Dermis microvascular lymphatic vessel endothelial cell (primary cell): ENCODE measurements around the gene OR2AG1. TPM values are rescaled to one million over a fixed set of nuclear protein-coding genes. Genes with fewer than 3 reads are reported as not detected.

ENCODE experiments used
- DNase-seq, 2 donors: peaks; one replicate each; pipeline versions ENCODE4 v3.0.0 to v3.0.0-alpha.2; 2010; ENCODE audit warnings: low read depth in 2 of 2
- total RNA-seq: library from RNA; depleted of rRNA; stranded (reverse); fragments of >200 nt; gene quantifications from 2 replicates; pipeline ENCODE4 v1.2.1, GENCODE V29; 2014

OR2AG1 gene, protein sequence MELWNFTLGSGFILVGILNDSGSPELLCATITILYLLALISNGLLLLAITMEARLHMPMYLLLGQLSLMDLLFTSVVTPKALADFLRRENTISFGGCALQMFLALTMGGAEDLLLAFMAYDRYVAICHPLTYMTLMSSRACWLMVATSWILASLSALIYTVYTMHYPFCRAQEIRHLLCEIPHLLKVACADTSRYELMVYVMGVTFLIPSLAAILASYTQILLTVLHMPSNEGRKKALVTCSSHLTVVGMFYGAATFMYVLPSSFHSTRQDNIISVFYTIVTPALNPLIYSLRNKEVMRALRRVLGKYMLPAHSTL
- not detected in 2 replicates for total RNA-seq

DNA sequence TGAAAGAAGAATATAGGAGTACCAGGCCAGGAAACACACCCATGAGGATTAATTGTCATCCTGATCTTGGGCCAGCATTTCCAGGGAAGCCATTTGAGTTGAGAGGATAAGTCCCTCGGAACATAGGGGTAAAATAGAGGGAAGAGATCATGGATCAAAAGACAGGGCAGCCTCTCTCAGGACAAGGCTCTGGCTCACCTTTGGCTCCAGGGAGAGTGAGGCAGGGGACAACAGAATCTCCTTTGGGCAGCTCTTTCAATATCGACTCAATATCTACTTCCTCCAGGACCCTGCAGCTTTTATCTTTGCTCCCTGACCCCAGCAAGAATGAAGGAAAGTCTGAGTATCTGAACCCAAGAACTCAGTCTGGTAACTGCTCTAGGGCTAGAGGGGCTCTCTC lies at the start of gene OR2AG1:
TSS of gene OR2AG1 (plus strand) at position 301 of the 400 bp plus-strand sequence. CDS start 2,018 bp downstream, outside the sequence.
- DNase-seq = no peak

DNA sequence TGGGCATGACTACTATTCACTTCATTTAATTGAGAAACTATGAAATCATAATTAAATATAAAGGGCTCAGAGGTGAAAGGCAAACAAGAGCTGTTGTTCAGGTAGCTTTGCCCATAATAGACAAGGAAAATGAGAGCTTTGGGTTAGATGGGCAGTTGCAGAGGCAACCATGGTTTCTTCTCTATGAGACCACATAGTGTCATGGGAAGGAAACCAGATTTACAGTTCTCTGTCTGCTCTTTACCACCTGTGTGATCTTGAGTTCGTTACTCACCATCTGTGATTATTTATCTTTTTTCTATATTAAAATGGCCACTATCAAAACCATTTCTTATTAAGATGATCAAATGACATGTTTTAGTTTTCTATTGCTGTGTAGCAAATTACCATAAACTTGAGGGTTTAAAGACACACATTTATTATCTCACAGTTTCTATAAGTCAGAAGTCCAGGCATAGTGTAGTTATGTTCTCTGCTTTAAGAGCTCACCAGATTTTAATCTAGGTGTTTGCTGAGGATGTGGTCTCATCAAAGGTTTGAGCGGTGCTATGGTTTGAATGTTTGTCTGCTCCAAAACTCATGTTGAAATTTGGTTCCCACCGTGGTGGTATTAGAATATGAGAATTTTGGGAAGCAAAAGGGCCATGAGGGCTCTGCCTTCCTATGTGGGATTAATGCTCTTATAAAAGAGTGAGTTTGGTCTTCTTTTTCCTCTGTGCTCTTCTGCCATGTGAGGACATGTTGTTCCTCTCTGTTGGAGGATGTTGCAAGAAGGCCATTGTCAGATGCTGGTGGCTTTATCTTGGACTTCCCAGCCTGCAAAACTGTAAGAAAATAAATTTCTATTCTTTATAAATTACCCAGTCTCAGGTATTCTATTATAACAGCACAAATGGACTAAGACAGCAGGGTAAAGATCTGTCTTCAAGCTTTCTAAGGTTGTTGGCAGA lies 49.2 kb upstream of the OR2AG1 start:
- DNase-seq = no peak

DNA sequence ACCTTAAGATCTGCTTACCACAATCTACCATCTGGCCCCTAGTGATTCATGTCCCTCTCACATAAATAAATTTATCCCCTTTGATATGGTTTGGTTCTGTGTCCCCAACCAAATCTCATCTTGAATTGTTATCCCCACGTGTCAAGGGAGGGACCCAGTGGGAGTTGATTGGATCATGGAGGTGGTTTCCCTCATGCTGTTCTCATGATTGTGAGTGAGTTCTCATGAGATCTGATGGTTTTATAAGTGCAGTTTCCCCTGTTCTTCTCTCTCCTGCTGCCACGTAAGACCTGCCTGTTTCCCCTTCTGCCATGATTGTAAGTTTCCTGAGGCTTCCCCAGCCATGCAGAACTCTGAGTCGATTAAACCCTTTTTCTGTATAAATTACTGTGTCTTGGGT lies 48.2 kb upstream of the OR2AG1 start:
- DNase-seq = no peak

DNA sequence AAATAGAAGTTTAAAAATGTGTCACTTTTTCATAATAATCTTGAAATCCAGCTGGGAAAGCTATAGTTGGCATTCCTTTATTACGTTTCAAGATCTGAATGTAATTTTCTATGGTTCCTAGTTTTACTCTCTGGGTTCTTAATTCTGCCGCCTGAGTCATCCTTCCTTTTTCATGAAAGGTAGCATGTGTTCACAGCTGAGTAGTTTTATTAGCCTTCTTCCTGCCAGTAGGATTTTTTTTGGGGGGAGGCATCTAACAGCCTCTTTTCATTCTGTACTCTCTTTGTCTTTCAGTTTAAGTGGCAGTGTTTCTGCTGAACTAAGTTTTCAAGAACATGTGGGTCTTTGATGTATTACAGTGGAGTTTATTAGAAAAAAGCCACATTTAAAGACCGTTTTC lies 47.5 kb upstream of the OR2AG1 start:
- peak in 1 of 2 donors; percentile 63 for DNase-seq

DNA sequence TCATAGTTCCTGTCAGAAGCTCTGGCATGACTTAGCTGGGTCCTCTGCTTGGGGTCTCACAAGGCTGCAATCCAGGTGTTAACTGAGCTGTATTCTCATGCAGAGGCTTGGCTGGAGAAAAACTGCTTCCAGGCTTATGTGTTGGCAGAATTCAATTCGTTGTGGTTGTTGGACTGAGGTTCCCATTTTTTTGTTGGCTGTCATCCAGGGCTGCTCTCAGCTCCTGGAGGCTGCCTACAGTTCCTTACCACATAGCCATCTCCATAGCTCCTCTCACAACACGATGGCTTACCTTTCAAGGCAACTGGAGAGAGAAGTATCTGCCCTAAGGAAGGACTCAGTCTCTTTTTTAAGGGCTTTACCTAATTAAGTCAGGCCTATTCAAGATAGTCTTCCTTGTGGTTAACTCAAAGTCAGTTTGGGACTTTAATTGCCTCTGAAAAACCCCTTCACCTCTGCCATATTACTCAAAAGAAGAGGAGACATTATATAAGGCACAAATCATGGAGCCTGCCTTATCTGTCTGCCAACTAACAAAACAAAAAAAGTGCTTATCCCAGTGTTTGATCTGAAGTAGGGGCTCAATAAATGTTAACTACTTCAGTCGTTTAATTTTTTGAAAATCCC lies 46.2 kb upstream of the OR2AG1 start:
- DNase-seq = no peak

DNA sequence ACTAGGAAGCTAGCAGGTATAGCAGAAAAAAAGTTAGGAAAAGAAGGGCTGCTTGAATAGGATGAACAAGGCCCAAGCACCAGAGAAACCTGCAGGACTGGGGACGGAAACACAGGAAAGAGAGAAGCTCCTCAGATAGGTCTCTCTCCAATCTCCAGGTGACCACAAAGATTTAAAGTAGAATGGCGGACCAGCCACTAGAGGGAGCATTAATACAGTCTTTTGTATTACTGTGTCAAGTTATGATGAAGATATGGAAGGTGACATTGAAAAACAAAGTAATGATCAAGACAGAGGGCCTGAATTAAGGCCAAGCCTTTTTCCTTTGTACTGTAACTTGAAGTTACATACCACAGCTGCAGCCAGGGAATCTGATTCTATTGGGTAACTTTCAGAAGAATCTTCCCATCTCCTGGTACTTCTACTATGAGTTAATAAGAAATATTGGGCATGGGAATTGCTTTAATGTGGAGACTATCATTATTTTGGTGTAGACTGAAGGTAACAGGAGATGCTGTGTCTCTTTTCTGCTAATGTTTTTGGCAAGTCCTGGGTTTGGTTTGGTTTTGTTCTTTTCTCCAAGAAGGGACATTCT lies 44.9 kb upstream of the OR2AG1 start:
- peak; percentile 26 to 62 for DNase-seq

DNA sequence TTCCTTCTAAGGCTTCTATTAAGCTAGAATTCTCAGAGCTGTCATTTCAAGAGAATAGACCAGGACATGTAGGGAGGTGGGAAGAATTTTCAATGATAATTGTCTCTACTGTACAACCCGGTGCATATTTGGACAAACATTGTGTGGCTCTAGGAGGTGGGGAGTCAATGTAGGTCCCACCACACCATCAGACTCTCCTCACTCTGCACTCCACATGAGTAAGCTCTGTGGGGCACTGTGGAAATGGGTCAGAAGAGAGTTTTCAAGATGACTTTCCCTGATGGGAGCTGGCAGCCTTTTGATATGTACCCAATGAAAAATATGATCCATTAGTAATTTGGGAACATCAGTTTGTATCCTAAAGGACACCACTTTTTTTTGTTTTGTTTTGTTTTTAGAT lies 44.2 kb upstream of the OR2AG1 start:
- no peak for DNase-seq

DNA sequence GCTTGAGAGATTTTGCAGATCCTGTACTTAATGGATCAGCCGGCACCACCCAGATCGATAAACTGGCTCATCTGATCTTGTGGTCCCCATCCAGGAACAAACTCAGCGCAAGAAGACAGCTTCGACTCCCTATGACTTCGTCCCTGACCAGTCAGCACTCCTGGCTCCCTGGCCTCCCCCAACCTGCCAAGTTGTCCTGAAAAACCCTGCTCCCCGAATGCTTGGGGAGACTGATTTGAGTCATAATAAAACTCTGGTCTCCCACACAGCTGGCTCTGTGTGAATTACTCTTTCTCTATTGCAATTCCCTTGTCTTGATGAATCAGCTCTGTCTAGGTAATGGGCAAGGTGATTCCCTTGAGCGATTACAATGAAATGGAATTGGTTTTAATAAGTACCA lies 40.6 kb upstream of the OR2AG1 start:
- DNase-seq = no peak

DNA sequence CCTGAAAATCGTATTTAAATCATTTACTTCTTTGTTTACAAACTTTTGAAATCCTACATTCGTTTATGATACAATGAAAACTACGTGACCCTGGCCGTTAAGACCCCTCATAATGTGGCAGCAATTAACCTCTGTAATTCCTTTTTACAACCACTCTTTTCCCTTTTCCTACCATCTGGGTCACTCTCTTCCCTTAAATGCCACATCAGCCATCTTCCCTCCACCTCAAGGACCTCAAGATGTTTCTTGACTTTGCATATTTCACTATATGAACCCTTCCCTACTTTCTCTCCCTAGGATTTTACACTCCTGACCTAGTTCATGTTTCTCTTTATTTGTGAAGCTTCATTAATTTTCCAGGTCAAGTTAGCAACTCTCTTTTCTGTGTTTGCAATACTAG lies 37.8 kb upstream of the OR2AG1 start:
- DNase-seq = no peak

DNA sequence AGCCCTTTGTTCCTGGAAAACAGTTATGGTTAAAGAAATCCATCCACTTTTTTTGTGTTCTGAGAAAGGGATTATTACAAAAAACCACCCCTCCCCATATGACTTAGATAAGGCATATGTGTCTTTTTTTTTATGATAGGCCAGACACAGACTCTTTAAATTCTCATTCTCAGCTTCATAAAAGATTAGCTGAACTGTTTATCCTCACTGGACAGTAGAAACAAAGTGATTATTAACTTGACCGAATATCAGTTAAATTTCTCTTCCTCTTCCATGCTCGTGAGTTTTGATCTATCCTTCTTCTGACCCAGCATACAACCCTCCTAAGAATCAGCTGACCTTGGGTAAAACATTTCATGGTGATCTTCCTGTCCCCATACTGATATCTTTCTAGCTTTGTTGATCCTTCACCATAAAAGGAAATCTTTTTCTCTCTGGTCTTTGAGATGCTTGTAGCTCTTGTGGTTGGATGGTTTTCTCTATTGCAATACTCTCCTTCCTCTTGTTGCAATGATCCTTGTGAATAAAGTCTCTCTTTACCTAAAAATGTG lies 37.3 kb upstream of the OR2AG1 start:
- DNase-seq = no peak

DNA sequence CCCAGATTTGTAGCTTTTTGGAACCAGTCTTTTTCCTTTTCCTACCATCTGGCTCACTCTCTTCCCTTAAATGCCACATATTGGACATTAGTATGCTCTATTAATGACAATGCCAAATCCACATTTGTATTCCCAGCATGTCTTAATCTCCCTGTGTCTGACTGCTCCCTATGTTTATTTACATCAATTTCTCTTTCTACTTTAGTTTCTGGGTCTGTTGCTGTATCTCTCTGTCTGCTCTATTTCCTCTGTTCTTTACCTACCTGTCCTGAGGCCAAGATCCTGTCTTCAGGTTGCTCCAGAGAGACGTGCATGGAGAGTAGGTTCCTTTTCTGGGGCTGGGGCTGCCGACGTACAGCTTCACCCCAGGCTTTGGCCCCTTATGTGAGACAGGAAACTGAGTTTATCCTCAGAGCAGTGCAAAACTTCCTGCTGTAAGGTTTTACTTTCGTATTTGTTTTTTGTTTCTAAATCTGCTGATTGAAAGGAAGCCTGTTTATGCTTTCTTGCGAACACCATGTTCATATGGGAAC lies 36.7 kb upstream of the OR2AG1 start:
- peak; percentile 14 to 65 for DNase-seq

DNA sequence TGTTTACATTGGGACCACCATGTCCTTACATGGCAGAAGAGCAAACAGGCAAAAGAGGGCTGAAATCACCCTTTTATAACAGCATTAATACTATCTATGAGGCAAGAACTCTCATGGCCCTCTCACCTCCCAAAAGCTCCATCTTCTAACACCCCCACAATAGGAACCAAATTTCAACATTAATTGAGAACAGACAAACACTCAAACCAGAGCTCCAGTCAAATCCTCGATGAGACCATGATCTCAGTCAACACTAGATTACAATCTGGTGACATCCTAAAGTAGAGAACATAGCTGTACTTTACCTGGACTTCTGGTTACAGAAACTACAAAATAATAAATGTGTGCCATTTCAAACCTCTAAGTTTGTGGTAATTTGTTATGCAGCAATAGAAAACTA lies 36.2 kb upstream of the OR2AG1 start:
- DNase-seq = no peak

DNA sequence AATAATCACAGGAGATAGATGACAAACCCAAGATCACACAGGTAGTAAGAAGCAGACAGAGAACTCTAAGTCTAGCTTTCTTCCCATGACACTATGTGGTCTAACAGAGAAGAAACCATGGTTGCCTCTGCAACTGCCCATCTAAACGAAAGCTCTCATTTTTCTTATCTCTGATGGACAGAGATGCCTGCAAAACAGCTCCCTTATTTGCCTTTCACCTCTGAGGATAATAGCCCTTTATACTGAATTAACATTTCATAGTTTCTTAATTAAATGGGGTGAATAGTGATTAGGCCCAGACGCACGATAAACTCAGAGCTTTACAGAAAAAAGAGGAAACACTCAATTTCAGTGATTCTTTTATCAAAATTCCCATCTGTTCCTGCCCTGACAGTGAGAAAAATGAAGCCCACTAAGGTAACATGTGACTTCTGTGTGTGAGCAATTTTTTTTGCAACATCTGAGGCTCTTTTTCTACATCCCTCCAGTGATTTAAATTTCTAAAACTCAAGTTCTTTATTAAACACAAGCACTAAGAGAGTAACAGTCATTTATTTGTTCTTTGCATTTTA lies 35.6 kb upstream of the OR2AG1 start:
- no peak for DNase-seq

DNA sequence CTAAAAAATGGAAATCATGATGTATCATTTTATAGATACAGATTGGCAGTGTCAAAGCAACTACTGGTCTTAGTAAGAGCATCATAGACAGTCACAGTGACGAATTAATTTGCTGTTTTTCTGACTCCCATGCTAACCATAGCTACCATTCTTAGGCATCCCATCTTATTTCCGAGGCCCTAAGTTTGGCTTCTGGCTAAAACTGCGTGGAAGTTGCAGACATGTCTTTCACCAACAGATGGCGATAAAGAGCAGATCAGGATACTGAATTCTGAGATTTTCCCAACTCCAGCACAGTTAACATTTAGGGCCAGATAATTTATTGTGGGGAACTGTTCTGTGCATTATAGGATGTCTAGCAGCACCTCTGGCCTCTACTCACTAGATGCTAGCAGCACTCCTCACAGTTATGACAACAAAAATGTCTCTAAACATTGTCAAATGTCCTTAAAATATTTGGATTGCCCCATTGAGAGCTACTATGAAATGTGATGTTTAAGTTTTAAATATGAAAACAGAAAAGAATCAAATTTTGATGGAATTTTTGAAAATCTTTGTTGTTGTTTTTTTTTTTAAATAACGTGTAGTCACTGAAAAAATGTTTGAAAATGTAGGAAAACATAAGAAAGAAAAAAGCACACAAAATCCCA lies 27.4 kb upstream of the OR2AG1 start:
- DNase-seq = peak; percentile 10 to 36

DNA sequence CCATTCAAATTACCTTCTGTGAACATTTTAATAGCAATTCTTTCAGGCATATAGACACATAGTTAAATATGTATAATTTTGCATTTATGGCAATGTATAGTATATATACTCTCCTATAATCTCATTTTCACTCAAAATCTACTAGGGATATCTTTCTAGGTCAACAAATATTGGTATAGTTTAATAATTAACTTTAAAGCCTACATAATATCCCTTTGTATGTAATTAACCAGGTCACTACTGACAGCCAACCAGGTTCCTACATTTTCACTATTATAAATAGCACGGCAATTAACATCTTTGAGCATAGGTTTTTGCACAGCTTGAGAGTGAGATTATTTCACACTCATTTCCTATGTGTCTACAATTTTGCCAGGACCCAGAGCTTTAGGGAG lies 26.9 kb upstream of the OR2AG1 start:
- DNase-seq = no peak

DNA sequence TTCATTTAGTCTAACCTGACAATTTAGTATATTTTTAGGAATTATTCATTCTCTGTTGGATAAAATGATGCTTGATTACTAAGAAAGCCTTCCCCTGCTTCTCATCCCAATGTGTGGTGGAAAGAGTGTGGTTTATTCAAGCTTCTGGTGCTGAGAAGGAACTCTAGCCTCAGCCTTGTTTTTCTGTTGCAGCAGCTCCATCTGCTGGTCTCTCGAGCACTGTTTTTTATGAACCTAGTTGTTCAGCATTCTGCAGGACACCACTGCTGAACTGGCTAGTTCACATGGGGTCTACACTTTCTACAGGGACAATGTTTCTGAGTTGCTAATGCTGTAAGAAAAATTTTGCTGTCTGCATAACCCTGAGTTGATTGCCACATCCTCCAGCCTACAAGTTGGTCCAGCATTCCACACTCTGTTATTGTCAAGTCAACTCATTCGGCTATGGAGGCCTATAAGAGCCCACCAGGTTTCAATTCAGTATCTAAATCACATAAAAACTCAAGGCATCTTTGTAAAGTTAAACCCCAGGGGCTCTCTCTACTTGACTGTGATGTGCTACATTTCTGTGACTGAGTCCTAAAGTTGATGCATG lies 25.4 kb upstream of the OR2AG1 start:
- DNase-seq = peak; percentile 70 to 76

DNA sequence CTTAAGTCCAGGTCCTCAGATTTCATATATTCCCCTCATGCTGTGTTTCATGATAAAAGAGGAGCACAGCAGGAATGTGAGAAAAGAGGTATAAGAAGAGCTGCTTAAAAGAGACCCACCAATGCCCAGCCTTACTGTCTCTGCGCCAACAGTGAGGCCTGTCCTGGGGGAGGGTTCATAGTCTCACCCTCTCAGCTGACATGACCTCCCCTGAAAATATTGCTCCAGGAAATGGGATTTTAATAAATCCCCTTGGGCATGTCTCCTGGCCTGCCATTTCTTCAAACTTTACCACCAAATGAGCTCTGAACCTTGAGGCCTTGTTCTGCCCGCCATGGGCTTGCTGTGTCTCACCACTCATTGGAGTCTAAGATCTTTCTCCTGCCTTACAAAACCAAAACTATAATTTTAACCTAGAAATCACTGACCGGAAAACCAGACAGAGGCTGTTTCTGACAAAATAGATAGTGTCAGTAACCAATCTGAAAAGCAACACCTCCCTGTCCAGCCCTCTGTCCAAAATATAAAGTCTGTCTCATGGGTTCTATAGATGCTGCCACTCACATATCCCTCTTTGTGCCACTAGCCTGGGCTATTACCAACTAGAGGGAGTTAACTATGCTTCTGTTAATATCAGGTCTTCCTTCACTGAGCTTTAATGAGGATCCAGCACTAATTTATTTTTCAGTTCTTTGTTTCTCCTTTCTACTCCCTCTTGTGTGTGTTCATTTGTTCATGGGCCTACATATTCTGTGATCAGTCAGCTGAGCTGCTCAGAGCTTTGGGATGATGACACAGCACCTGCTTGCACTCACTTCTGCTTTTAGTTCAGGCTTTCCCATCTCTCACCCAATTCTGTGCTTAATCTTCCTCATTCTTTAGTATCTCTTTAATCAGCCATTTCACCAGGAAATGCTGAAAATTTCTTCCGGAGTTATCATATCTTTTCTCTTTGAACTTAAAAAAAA lies 10.6 kb upstream of the OR2AG1 start, which contains the start of gene OR2AG2:
TSS of gene OR2AG2 (minus strand) at position 51 of the 968 bp plus-strand sequence. CDS start 3,019 bp downstream, outside the sequence.
- DNase-seq = no peak

DNA sequence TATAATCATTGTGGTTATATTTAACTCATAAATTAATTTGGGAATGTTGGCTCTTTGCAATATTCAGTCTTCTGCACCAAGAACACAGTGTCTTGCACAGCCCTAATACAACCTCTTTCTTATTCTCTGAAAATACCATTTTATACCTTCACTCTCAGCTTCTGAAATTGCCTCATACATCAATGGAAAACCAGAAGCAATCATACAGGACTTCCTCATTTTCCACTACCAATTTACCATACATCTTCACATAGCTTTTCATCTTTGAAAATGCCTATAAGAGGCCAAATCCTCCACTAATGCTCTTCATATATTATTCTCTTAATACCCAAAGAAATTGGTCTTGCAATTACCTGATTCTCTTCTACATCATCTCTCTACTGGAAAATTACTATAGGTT lies 4.3 kb upstream of the OR2AG1 start:
- DNase-seq = no peak

DNA sequence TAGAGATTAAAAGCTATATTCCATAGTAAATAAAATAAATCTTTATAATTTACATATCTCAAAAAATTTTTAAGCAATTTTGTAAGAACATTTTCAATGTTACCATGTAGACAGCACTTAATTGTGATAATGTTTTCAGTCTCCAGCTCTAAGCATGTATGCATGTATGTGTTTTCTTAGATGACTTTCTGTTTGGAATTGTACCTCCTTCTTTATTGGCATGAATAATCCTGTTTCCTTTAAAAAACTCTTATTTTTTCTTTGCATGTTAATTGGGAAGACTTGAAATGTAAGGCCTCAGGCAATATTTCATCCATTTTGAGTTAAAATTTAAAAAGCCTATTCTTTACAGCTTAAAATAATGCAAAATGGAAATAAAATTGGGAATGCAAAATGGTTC lies 2.0 kb upstream of the OR2AG1 start:
- no peak for DNase-seq
